ENCODE results near the gene KCNH1.

Gene KCNH1

GRCh38 chr1:210627755-210628154 is 506.2 kb downstream of the KCNH1 start:
- Histone ChIP-seq H3K9me3 (ENCODE audit: control insufficient read depth, insufficient read depth, low read length) (no peaks in the 10 kb centered on the region), H3K9ac (ENCODE audit: low read depth, low read length) (no peak overlapping the region), H3K36me3 (ENCODE audit: insufficient read depth, low read length) (no peaks in the 10 kb centered on the region)

More at GRCh38 chr1:210627755-210628154, 506.2 kb downstream of the KCNH1 start:
- no peaks in the 10 kb centered on the region for H3K4me1 ChIP-seq (ENCODE audit: insufficient read depth, low read length)
